Ishikawa (cell line): ENCODE data around the gene FBXO24.

ENCODE experiments used
- EP300 ChIP-seq: IDR thresholded peaks from 2 replicates; pipeline ENCODE4 v1.6.1; 2012; ENCODE audit warnings: borderline replicate concordance
- RAD21 ChIP-seq: IDR thresholded peaks from 2 replicates; pipeline ENCODE4 v1.6.1; 2012; ENCODE audit warnings: low read depth

DNA sequence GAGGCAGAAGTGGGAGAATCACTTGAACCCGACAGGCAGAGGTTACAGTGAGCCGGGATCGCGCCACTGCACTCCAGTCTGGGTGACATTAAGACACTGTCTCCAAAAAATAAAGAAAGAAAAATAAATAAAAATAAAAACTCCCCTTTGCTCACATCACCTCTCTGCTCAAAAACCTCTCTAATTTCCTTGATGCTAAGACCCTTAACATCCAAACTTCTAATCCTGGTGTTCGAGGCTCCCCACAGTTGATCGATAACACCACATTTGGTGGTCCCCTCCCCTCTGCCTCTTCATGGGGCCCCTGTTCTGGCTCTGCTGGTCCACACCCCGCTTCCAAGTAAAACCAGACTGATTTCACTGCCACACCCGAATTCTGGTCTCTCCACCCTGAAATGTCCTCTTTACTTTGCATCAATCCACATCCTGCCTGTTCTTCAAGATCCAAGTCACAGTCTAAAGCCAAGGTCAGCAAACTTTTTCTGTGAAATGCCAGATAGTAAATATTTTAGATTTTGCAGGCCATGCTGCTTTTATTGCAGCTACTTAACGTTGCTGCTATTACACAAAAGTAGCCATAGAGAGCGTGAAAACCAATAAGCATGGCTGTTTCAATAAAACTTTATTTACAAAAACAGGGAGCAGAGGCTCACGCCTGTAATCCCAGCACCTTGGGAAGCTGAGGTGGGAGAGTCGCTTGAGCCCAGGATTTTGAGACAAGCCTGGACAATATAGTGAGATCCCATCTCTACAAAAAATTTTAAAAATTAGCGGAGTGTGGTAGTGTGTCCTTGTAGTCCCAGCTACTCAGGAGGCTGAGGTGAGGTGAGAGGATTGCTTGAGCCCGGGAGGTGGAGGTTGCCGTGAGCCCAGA is 38.1 kb downstream of the FBXO24 start:
- TF ChIP-seq RAD21: no peak
- no peak for TF ChIP-seq EP300
